GM21529 (cell line): ENCODE measurements around the gene GBX1.
A peak's percentile ranks its signal among the peaks of the same experiment; 100 is the strongest.

Experiments used
- ATAC-seq: cut with Tn5 transposase; IDR thresholded peaks from one replicate; pipeline ENCODE4 v1.9.1; 2021; ENCODE audit not compliant: unreplicated experiment

GBX1 gene

GRCh38 chr7:151129117-151129959 is 38.2 kb downstream of the GBX1 start:
- no peak for ATAC-seq

- no peak for ATAC-seq
Measured at GRCh38 chr7:151128716-151129115, 38.8 kb downstream of the GBX1 start.

- no peak for ATAC-seq
Measured at GRCh38 chr7:151128144-151128543, 39.4 kb downstream of the GBX1 start.

- no peak for ATAC-seq
Measured at GRCh38 chr7:151126491-151127137, 40.9 kb downstream of the GBX1 start.

- ATAC-seq: no peak
Measured at GRCh38 chr7:151125846-151126481, 41.5 kb downstream of the GBX1 start.

- no peak for ATAC-seq
Measured at GRCh38 chr7:151125470-151125845, 42.0 kb downstream of the GBX1 start.

- ATAC-seq: no peak
Measured at GRCh38 chr7:151124899-151125399, 42.5 kb downstream of the GBX1 start.

- ATAC-seq: no peak
Measured at GRCh38 chr7:151124481-151124880, 43.0 kb downstream of the GBX1 start.

- ATAC-seq: peak; percentile 91
Measured at GRCh38 chr7:151123822-151124464, 43.6 kb downstream of the GBX1 start.

- no peak for ATAC-seq
Measured at GRCh38 chr7:151123158-151123821, 44.2 kb downstream of the GBX1 start.

GRCh38 chr7:151122796-151123157 is 44.7 kb downstream of the GBX1 start:
- ATAC-seq: no peak

- ATAC-seq: no peak
Measured at GRCh38 chr7:151122276-151122675, 45.2 kb downstream of the GBX1 start.

GRCh38 chr7:151121380-151122170 is 45.9 kb downstream of the GBX1 start:
- ATAC-seq: no peak

- no peak for ATAC-seq
Measured at GRCh38 chr7:151120896-151121295, 46.6 kb downstream of the GBX1 start.

GRCh38 chr7:151119902-151120301 is 47.6 kb downstream of the GBX1 start:
- no peak for ATAC-seq

- no peak for ATAC-seq
Measured at GRCh38 chr7:151119055-151119415, 48.5 kb downstream of the GBX1 start.

- no peak for ATAC-seq
Measured at GRCh38 chr7:151118108-151119054, 49.1 kb downstream of the GBX1 start.

GRCh38 chr7:151117565-151117964 is 49.9 kb downstream of the GBX1 start:
- no peak for ATAC-seq
